ENCODE measurements around the gene BICDL1.
"Not testable (repeated sequence)": the region's sequence is repeated elsewhere in the genome, so short reads cannot be mapped to it uniquely, and the experiment has no call there.

Gene BICDL1

DNA sequence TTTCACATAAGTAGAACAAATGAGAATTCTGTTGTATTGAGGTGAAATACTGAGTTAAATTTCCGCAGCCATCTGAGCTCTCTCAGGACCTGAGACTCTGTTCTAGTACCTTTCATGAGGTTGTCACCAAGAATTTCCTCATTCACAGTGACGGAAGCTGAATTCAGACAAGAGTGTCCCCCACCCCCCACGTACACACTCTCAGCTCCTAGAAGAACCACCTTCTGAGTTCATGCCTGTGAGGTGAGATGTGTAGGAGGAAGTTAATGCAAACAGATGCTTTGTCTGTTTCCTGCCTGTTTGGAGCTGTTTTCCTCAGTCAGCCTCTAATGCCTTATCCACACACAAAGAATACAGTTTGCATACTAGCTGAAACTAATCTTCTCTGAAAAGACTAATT lies 18.2 kb downstream of the BICDL1 start:
- peak; percentile 61 for DNase-seq

DNA sequence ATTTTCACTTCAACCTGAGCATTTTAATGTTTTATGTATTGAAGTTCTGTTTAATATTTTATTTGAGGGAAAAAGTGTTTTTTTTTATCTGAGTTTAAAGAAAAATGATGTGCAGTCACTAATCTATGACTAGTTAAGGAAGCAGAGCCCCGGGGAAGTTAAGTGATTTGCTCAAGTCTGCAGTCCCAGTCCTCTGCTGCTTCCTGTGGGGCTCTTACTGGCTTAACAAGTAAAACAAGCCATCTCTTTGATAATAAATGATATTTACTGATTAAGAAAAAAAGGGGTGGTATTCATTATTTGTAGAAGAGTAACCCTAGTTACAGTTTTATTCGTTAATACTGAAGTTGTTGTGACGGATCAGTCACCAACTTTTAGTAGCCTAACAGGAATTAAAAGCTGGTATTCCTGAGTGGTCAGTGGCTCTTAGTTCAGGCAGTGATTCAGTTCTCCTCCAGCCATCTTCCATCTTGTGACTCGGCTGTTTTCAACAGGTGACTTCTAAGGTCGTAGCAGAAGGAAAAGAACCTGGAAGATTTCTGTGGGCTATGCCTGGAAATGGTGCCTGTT lies 21.7 kb downstream of the BICDL1 start:
- peak; percentile 28 for DNase-seq

DNA sequence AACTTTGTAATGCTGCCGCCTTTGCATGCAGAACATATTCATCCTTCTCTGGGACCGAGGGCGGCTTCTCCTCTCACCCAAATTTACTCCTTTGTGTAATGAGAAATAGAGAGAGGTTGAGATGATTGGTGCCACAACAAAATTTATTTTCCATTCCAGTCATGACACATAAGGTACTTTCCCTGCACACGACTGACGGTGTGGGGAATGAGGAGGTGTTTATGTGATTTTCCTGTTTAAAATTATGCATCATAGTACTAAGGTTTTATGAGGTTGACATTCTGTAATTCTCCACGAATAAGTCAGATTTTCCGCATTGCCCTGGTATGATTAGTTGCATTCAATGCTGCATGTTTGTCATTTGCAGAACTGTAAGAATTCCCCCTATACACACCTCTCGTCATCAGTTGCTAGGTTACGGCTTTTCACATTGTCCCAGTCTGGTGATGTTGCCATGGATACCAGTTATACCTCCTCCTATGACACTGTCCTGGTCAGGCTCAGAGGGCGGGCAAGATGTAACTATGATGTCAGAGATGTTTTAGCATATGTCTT lies 23.1 kb downstream of the BICDL1 start:
- peak; percentile 93 for DNase-seq

- peak; percentile 83 for DNase-seq
Measured at GRCh38 chr12:120013659-120014380, 24.8 kb downstream of the BICDL1 start.

- DNase-seq, result not testable (repeated sequence)
Measured at GRCh38 chr12:120014381-120014735, 25.3 kb downstream of the BICDL1 start.

DNA sequence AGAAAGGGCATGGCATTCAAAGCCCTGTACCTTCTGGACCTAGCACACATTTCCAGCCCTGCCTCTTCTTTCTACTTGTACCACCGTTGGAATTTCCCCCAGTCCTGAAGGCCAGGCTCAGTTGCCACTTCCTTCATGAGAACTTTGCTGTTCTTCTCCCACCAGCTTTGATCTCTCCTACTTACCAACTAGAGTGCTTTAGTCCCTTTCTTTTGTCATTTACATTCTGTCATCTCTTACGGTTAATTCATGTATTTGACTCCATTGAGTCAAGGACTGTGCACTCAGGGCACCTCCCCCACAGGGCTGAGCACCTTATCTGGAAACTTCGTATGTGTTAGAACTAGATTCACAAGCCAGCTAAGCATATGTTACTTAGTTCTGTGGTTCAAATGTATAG lies 26.3 kb downstream of the BICDL1 start:
- DNase-seq, result peak; percentile 36

GRCh38 chr12:120016199-120016598 lies 27.2 kb downstream of the BICDL1 start:
- not testable (repeated sequence) for DNase-seq

DNA sequence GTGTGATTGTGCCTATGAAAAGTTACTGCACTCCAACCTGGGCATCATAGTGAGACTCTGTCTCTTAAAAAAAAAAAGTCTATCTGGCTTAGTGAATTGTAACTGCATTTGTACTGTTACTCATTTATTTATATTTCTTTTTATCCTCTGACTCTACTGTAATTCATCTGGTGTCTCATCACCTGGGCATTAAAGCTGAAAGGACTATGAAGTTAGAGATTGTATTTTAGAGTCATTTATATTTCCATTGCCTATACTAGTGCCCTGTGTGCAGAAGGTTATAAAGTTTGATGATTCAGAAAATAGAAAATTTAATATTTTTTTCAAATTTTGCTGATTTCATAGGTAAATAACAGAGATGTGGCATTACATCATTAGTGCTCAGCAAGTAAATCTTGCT lies 30.2 kb downstream of the BICDL1 start:
- no peak for DNase-seq

- DNase-seq, result no peak
Measured at GRCh38 chr12:120019938-120020337, 30.9 kb downstream of the BICDL1 start.

DNA sequence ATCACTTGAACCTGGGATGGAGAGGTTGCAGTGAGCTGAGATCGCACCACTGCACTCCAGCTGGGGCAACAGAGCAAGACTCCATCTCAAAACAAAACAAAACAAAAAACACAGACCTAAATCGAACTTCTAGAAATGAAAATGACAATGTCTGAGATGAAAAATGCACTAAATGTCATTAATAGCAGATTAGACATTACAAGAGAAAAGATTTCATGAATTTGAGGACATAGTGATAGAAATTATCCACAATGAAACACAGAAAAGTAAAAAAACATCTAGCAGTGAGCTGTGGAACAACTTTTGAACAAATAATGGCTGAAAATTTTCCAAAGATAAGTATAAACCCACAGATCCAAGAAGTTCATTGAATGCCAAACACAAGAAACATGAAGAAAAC lies 35.2 kb downstream of the BICDL1 start:
- no peak for DNase-seq

- DNase-seq, result no peak
Measured at GRCh38 chr12:120025640-120026039, 36.6 kb downstream of the BICDL1 start.

DNA sequence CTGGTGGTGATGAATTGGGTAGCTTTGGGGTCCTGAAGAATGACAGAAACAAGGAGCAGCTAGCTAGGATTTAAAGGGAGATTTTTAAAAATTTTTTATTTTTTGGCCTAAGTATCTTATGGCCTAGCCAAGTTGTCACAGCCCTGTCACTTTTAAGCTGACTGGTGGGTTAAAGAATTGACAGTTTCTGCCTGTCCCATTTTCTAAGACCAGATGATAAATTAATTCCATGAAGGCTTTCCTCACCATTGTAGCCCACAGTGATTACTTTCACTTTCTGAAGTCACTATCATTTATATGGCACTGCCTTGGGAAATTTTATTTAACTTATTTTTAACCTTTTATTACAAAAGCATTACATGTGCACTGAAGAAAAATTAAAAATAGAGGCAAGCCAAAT lies 43.2 kb downstream of the BICDL1 start:
- DNase-seq, result no peak

GRCh38 chr12:120037851-120038250 lies 48.8 kb downstream of the BICDL1 start:
- no peak for DNase-seq

DNA sequence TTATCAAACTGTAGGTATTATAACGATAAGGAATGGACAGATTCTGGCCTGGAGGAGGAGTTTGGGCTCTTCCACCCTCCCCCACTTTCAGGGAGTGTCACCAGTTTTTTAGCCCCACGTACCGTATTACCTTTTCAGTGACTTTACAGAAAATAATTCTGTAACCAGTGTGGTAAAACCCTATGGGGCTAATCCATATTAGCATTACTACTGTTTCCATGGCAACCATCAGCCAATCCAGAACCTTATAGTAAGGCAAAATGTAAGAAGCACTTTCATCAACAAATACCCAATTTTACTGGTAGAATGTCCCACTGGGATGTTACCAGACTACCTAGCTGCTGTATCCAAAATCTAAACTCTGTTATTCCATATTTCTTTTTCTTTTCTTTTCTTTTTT lies 50.7 kb downstream of the BICDL1 start:
- no peak for DNase-seq

DNA sequence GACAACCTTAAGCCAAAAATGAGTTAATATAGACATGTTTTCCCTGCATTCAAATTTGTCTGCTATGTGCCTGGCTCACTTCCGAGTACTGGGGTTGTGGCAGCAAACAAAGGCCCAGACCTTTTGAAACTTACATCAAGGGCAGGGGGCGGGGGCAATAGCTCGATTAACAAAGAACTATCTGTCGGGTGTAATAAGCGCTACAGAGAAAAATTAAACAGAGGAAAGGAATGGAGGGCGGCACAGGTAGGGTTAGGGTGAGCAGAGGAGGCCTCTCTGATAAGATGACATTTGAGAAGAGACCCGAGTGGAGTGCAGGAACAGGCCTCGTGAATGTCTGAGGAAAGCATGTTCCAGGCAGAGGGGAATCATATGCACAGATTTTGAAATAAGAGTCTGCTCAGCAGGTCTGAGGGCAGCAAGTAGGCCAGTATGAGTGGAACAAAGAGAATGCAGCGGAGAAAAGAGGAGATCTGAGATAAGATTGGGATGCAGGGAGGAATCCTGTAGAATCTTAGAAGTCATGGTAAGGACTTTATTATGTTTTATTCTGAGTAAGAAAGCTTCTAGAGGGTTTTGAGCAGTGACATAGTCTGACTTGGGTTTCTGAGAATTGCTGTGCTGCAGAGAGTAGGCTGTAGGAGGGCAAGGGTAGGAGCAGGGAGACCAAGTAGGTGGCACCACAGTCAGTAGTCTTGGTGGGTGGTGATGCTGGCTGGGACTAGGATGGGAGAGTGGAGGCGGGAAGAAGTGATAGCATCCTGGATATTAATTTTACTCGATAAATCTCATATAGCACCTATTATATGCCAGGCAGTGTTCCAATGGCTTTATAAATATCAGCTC lies 52.6 kb downstream of the BICDL1 start:
- no peak for DNase-seq

- DNase-seq, result not testable (repeated sequence)
Measured at GRCh38 chr12:120045367-120045766, 56.3 kb downstream of the BICDL1 start.

GRCh38 chr12:120047072-120047471 lies 58.0 kb downstream of the BICDL1 start:
- DNase-seq, result no peak

DNA sequence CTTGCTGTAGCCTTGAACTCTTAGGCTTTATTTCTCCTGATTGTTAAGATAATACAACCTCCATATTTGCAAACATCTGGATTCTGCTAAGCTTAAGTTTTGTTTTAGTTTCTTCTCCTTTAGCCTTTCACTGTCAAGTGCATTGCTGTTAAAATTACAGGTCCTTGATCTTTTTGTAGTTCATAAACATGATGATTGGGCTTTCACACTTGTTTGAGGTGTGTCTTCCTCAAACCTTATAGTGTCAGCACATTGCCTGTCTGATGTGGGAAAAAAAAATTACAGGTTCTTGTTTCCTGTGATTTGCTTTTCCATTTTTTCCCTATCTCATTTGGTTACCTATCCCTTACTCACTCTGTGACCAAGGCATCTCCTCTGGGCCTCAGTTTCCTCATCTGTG lies 59.2 kb downstream of the BICDL1 start:
- no peak for DNase-seq

DNA sequence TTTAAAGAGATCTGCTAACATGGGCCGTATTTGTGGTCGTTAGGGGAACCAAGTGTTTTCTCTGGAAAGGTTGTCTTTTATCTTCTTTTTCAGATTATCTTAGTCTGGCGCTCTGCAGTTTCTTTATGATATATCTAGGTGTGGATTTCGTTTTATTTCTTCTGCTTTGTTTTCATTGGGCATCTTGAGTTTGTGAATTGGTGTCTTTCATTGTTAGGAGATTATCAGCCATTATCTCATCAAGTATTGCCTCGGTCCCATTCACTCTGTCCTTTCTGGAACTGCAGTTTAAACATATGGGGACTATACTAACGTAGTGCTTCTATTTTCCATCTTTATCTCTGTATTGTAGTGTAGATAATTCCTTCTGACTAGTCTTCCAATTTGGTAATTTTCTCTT lies 60.4 kb downstream of the BICDL1 start:
- no peak for DNase-seq

DNA sequence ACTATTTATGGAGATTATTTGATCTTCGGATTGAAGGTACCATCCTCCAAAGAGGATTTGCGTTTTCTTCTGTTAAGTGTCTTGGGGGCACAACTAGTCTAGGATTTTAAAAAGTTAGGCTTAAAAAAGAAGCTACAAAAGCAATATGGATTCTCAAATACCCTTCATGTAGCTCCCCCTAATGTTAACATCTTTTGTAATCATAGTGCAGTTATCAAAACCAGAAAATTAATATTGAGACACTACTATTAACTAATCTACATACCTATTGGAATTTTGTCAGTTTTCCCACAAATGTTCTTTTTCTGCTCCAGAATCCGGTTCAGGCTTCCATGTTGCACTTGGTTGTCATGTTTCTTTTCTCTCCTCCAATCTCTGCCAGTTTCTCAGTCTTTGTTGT lies 62.5 kb downstream of the BICDL1 start:
- DNase-seq, result no peak

DNA sequence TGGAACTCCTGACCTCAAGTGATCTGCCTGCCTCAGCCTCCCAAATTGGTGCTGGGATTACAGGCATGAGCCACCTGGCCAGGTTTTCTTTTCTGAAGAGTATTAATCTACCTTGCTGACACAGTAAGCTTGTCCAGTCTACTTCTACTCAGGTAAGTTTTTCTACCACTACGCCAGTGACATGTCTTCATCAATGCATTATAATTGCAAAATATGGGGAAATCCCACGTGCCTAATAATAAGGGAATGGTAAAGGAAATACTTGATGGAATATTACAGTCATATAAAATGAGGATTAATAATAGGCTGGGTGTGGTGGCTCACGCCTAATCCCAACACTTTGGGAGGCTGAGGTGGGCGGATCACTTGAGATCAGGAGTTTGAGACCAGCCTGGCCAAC lies 65.3 kb downstream of the BICDL1 start:
- no peak for DNase-seq

- DNase-seq, result no peak
Measured at GRCh38 chr12:120055231-120056000, 66.4 kb downstream of the BICDL1 start.

DNA sequence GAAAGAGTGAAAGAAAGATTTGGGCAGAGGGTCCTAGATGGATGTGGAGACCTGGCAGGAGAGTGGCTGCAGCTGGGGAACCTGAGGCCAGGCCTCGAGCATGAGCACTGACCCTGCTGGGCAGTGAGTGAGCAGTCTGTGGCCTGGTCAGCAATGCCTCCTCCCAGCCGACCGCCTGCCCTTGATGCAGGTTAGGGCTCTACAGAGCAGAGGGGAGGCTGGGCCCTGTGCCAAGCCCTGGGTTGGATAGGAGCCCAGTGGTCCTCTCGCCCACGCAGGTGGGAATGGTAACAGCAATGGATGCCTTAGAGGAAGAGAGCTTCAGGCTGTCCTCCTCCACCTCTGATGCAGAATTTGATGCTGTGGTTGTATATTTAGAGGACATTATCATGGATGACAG lies 67.7 kb downstream of the BICDL1 start:
- DNase-seq, result no peak

Measured in activated CD4-positive, alpha-beta T cell treated with anti-CD3 and anti-CD28 coated beads, Interleukin-2, Interleukin-6, amounts not matched to agents 100 ng/mL and 50 ng/mL, durations not matched to agents 16 hours and 8 hours (primary cell).